K562 (cell line): ENCODE measurements around the gene PIP4K2C. TPM values are rescaled to one million over a fixed set of nuclear protein-coding genes. Genes with fewer than 3 reads are reported as not detected.

Experiments used
- ATF7 ChIP-seq: fragments of 450-650 bp; IDR thresholded peaks from 2 replicates; pipeline ENCODE4 v1.7.1; 2014; ENCODE audit warnings: mild to moderate bottlenecking, moderate library complexity
- CCNT2 ChIP-seq: IDR thresholded peaks from 2 replicates; pipeline ENCODE4 v1.6.1; 2011; ENCODE audit warnings: borderline replicate concordance, low read depth, mild to moderate bottlenecking, moderate library complexity, mixed read lengths, low read length; ENCODE audit not compliant: insufficient read length; ENCODE audit errors: extremely low read depth
- CHD4 ChIP-seq: fragments of 200-600 bp; sonication (generic); IDR thresholded peaks from 3 replicates; pipeline ENCODE4 v1.6.1; 2012; ENCODE audit warnings: low read depth, mild to moderate bottlenecking, mixed read lengths, low read length, inconsistent platforms; ENCODE audit not compliant: insufficient read depth, insufficient replicate concordance, poor library complexity, severe bottlenecking
- COPS2 ChIP-seq: fragments of 450-650 bp; conservative IDR thresholded peaks from 2 replicates; pipeline ENCODE4 v1.6.1; 2016; ENCODE audit warnings: mild to moderate bottlenecking, moderate library complexity
- CTCFL ChIP-seq: IDR thresholded peaks from 2 replicates; pipeline ENCODE4 v1.6.1; 2011; ENCODE audit warnings: borderline replicate concordance, low read depth, mild to moderate bottlenecking, moderate library complexity, low read length; ENCODE audit not compliant: insufficient read depth, poor library complexity, severe bottlenecking
- EZH2 ChIP-seq: IDR thresholded peaks from 2 replicates; pipeline ENCODE4 v1.6.1; 2012; ENCODE audit warnings: low read depth, mild to moderate bottlenecking, inconsistent platforms, low read length, borderline replicate concordance
- GABPB1 ChIP-seq: sonication (generic); formaldehyde crosslinking; IDR thresholded peaks from 2 replicates; pipeline ENCODE4 v1.8.0; 2022; ENCODE audit warnings: mild to moderate bottlenecking, missing genetic modification reagents
- GATAD2A ChIP-seq: fragments of 450-650 bp; IDR thresholded peaks from 2 replicates; pipeline ENCODE4 v1.6.1; 2017
- HINFP ChIP-seq: fragments of 450-650 bp; conservative IDR thresholded peaks from 2 replicates; pipeline ENCODE4 v1.6.1; 2016; ENCODE audit warnings: missing genetic modification characterization, low read depth, mild to moderate bottlenecking, control low read depth, missing compliant biosample characterization
- IFI16 ChIP-seq: fragments of 250-450 bp; sonication (Bioruptor Pico); IDR thresholded peaks from 2 replicates; pipeline ENCODE4 v2.1.2; 2022; ENCODE audit warnings: mild to moderate bottlenecking, inconsistent platforms
- IRF2 ChIP-seq: sonication (generic); formaldehyde crosslinking; IDR thresholded peaks from 2 replicates; pipeline ENCODE4 v1.8.1; 2022; ENCODE audit warnings: mild to moderate bottlenecking, missing genetic modification reagents
- NCOA4 ChIP-seq: fragments of 450-650 bp; IDR thresholded peaks from 2 replicates; pipeline ENCODE4 v1.6.1; 2018; ENCODE audit warnings: mild to moderate bottlenecking; ENCODE audit not compliant: partially characterized antibody
- PURB ChIP-seq: sonication (generic); formaldehyde crosslinking; IDR thresholded peaks from 2 replicates; pipeline ENCODE4 v1.9.0; 2021; ENCODE audit warnings: low read depth, mild to moderate bottlenecking, missing genetic modification reagents
- RB1 ChIP-seq: fragments of 450-650 bp; IDR thresholded peaks from 2 replicates; pipeline ENCODE4 v1.6.1; 2017; ENCODE audit warnings: low read depth, mild to moderate bottlenecking
- RBFOX2 ChIP-seq: fragments of 200-400 bp; formaldehyde crosslinking; IDR thresholded peaks from 2 replicates; pipeline ENCODE4 v1.6.1; 2017; ENCODE audit warnings: low read depth, mild to moderate bottlenecking, low read length, moderate library complexity
- STAT5B ChIP-seq: fragments of 250-450 bp; sonication (Bioruptor Pico); IDR thresholded peaks from 2 replicates; pipeline ENCODE4 v1.8.0; 2021; ENCODE audit warnings: mild to moderate bottlenecking, inconsistent platforms
- TEAD2 ChIP-seq: fragments of 450-650 bp; IDR thresholded peaks from 2 replicates; pipeline ENCODE4 v1.6.1; 2016; ENCODE audit warnings: missing genetic modification characterization, control low read depth, missing compliant biosample characterization
- XRCC5 ChIP-seq: fragments of 200-400 bp; formaldehyde crosslinking; IDR thresholded peaks from 2 replicates; pipeline ENCODE4 v1.6.1; 2017; ENCODE audit warnings: low read depth, mild to moderate bottlenecking, low read length
- ZNF778 ChIP-seq: fragments of 450-650 bp; formaldehyde crosslinking; IDR thresholded peaks from 2 replicates; pipeline ENCODE4 v1.4.0; 2020; ENCODE audit warnings: mild to moderate bottlenecking, moderate library complexity
- polyA plus RNA-seq, 8 experiments: library from polyadenylated mRNA; depleted of rRNA in 4 of 8; stranded (reverse) in 5 of 8; unstranded in 3 of 8; fragments of >200 nt; fragmentation: Nextera tagmentation in 2 of 8; fragmentation: Illumina TruSeq in 1 of 8; extraction: Ambion mirVana in 2 of 8; extraction: Trizol in 1 of 8; gene quantifications; 2 replicates each; pipeline versions ENCODE4 v1.2.1 to v1.2.3, GENCODE V29; 2011 to 2014; ENCODE audit warnings: inconsistent platforms in 1 of 8, missing spikeins in 1 of 8
- total RNA-seq, 7 experiments: library from RNA; depleted of rRNA in 6 of 7; stranded (reverse); fragments of >200 nt in 6 of 7; fragmentation: Illumina TruSeq in 2 of 7; extraction: Trizol in 2 of 7; gene quantifications; 2 replicates each; pipeline versions ENCODE4 v1.2.1 to v1.2.3, GENCODE V29; 2011 to 2021; ENCODE audit warnings: low replicate concordance in 1 of 7
- TF ChIP-seq, protein P1 (sequence below): sonication (generic); formaldehyde crosslinking; IDR thresholded peaks from 2 replicates; pipeline ENCODE4 v1.8.1; 2023; ENCODE audit warnings: mild to moderate bottlenecking, missing genetic modification reagents
- TF ChIP-seq, protein P2 (sequence below): fragments of 450-650 bp; IDR thresholded peaks from 2 replicates; pipeline ENCODE4 v1.6.1; 2016; ENCODE audit warnings: antibody characterized with exemption

Gene PIP4K2C
- total and polyA plus RNA-seq, 9 of the 15 experiments (the other 6 are each of a cell fraction or from before 2014, with no cell fraction given): 9.0 to 41.4 (median 18.3) TPM

DNA sequence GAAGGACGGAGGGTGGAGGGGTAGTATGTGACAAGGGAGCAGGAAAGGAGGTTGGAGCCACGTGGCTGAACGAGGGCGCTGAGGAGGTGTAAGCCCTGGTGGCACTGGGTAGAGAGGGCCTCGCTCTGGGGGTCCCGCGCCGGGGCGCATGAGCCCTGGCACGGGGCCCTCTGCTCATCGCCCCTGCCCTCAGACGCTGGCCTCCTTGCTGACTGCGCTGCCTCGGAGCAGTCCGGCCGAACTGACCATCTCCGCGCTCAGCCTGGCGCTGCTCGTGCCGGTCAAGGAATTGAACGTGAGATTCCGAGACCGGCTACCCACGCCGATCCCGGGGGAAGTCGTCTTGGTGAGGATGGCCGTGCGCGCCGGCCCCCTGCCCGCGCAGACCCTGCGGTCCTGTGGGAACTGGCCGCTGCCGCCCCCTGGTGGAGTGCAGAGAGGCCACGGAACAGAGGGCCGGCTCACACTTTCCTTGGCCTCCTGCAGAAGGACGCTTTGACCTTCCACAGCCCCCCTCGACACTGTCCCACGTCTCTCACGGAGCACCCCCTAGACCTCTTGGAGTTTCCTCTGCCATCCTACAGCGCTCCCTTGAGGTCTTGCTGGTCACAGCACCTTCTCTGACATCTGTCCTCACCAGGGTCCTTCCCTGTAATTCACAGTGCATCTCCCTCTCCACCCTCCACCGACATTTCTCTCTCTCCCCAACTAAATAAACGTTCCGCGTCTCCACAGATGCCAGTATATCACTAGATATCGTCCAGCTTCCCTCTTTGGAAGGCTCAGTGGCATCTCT lies 30.7 kb downstream of the PIP4K2C start (continued):
- 0 out of 2 replicates have a peak, but pooled peaks have one; percentile 24 for TF ChIP-seq XRCC5
- TF ChIP-seq HINFP (tag): peak; percentile 69
- TF ChIP-seq, protein P1, sequence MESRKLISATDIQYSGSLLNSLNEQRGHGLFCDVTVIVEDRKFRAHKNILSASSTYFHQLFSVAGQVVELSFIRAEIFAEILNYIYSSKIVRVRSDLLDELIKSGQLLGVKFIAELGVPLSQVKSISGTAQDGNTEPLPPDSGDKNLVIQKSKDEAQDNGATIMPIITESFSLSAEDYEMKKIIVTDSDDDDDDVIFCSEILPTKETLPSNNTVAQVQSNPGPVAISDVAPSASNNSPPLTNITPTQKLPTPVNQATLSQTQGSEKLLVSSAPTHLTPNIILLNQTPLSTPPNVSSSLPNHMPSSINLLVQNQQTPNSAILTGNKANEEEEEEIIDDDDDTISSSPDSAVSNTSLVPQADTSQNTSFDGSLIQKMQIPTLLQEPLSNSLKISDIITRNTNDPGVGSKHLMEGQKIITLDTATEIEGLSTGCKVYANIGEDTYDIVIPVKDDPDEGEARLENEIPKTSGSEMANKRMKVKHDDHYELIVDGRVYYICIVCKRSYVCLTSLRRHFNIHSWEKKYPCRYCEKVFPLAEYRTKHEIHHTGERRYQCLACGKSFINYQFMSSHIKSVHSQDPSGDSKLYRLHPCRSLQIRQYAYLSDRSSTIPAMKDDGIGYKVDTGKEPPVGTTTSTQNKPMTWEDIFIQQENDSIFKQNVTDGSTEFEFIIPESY (CRISPR knock-in tag): peak; percentile 2; the same call in 1 of the 2 replicates
- no peak for TF ChIP-seq IRF2
- no peak for TF ChIP-seq PURB (CRISPR knock-in tag)
- no peak for TF ChIP-seq STAT5B (CRISPR knock-in tag)
- peak; percentile 74 for TF ChIP-seq CTCFL
- TF ChIP-seq RB1: peak; percentile 78; the same call in 1 of the 2 replicates
- TF ChIP-seq TEAD2 (tag): no peak
- TF ChIP-seq EZH2: no peak
- TF ChIP-seq IFI16: no peak
- 0 out of 2 replicates have a peak, but pooled peaks have one; percentile 11 for TF ChIP-seq ATF7
- no peak for TF ChIP-seq ZNF778 (CRISPR knock-in tag)
- TF ChIP-seq, protein P2, sequence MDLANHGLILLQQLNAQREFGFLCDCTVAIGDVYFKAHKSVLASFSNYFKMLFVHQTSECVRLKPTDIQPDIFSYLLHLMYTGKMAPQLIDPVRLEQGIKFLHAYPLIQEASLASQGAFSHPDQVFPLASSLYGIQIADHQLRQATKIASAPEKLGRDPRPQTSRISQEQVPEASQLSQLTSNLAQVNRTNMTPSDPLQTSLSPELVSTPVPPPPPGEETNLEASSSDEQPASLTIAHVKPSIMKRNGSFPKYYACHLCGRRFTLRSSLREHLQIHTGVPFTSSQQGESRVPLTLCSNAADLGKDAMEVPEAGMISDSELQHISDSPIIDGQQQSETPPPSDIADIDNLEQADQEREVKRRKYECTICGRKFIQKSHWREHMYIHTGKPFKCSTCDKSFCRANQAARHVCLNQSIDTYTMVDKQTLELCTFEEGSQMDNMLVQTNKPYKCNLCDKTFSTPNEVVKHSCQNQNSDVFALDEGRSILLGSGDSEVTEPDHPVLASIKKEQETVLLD: no peak
- TF ChIP-seq GATAD2A: peak; percentile 81
- peak; percentile 69 for TF ChIP-seq GABPB1 (CRISPR knock-in tag)
- TF ChIP-seq CHD4: no peak
- TF ChIP-seq RBFOX2: peak; percentile 58; the same call in 1 of the 2 replicates
- TF ChIP-seq NCOA4: no peak
- no peak for TF ChIP-seq COPS2
- peak; percentile 44 for TF ChIP-seq CCNT2
